Smooth muscle cell of bladder (primary cell): Measurements from ENCODE around the gene LCE3E. TPM values are rescaled to one million over a fixed set of nuclear protein-coding genes. Genes with fewer than 3 reads are reported as not detected.

Source experiments
- total RNA-seq: library from RNA; depleted of rRNA; stranded (reverse); fragments of >200 nt; gene quantifications from 2 replicates; pipeline ENCODE4 v1.2.3, GENCODE V29; 2014

Gene LCE3E, protein sequence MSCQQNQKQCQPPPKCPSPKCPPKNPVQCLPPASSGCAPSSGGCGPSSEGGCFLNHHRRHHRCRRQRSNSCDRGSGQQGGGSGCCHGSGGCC
- not detected in 2 replicates for total RNA-seq

DNA sequence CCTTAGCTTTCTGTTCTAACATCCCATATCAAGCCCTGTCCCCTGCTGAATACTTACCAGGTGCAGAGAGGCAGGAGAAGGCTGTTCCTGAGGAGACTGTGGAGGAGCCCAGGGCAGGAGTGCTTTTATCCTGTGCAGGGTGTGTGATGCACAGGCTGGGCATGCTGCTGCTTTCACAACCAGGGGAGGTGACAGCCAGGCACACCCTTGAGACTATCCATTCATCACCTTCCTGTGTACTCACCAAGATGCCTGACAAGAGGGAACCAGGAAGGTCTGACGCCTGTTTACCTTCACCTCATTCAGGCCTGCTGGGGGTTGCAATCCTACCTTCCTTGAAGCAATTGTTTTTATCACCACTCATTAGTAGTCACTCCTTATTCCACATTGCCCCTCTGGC is at the start of gene LCE3E:
Gene LCE3E, minus strand, starts transcription at position 100 of the 400 bp plus-strand sequence. CDS start 572 bp downstream, outside the sequence.

DNA sequence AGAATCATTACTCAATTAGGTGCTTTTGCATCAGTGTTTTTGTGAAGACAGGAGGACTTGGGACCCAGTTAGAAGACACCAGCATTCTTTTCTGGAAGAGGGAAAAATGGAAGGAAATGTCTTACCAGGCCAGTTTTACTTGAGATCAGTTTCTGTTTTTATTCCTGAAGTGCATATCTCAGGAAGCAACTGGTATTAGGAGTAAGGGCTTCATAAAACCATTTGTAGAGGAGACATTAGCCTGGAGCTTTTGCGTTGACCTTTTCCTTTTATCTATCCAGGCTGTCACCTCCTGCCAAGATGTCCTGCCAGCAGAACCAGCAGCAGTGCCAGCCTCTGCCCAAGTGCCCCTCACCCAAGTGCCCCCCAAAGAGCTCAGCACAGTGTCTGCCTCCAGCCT is 46.9 kb upstream of the LCE3E start, which contains the start of gene LCE3B:
Gene LCE3B, plus strand, starts transcription at position 301 of the 400 bp plus-strand sequence. Its CDS starts 0 bp downstream, at position 301.

DNA sequence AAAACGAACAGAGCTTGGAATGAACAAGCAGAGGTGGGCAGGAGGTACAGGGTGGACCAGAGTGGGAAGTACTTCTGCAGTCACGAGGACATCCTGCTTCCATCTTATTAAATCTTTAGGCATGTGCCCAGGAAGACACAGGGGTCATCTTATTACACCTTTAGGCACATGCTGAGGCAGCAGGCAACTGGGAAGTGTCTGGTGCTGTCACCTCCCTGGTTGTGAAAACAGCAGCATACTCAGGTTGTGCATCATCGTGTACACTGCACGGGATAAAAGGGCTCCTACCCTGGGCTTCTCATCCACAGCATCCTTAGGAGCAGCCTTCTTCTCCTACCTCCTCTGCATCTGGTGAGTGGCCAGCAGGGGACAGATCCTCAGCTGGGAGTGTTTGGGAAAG is 33.4 kb upstream of the LCE3E start, which contains the start of gene LCE3C:
Gene LCE3C, plus strand, starts transcription at position 301 of the 400 bp plus-strand sequence. CDS start 498 bp downstream, outside the sequence.

DNA sequence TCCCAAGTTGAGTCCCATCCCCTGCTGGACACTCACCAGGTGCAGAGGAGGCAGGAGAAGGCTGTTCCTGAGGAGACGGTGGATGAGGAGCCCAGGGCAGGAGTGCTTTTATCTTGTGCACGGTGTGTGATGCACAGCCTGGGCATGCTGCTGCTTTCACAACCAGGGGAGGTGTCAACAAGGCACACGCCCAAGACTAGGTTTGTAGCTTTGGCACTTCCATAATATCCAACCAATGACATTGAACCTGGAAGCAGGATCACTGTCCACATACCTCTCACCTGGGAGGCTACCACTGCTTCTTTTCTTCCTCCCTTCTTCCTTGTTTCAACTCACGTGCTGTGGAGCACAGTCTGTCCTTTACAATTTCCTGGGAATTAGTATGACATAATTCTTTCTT is 13.9 kb upstream of the LCE3E start, which contains the start of gene LCE3D:
Gene LCE3D, minus strand, starts transcription at position 84 of the 400 bp plus-strand sequence. CDS start 580 bp downstream, outside the sequence.

Other genes with a start within 250 kb of the LCE3E start
- under 0.01 TPM in 2 replicates for gene FLG, start 241.5 kb downstream of the LCE3E start, total RNA-seq
- under 0.01 TPM in 1 of 2 replicates, not detected in the other for gene FLG2, start 206.8 kb downstream of the LCE3E start, total RNA-seq
- not detected in 2 replicates for gene CRNN, start 152.5 kb downstream of the LCE3E start, total RNA-seq
- not detected in 2 replicates for gene LCE5A, start 56.0 kb downstream of the LCE3E start, total RNA-seq
- gene CRCT1, start 52.3 kb downstream of the LCE3E start, total RNA-seq, result not detected in 2 replicates
- not detected in 2 replicates for gene LCE3D, start 13.7 kb upstream of the LCE3E start, total RNA-seq
- gene LCE3C, start 33.5 kb upstream of the LCE3E start, total RNA-seq, result not detected in 2 replicates
- not detected in 2 replicates for gene LCE3B, start 47.0 kb upstream of the LCE3E start, total RNA-seq
- gene LCE3A, start 56.3 kb upstream of the LCE3E start, total RNA-seq, result not detected in 2 replicates
- not detected in 2 replicates for gene LCE2D, start 96.6 kb upstream of the LCE3E start, total RNA-seq
- not detected in 2 replicates for gene LCE2C, start 108.5 kb upstream of the LCE3E start, total RNA-seq
- not detected in 2 replicates for gene LCE2B, start 119.3 kb upstream of the LCE3E start, total RNA-seq
- not detected in 2 replicates for gene LCE2A, start 131.6 kb upstream of the LCE3E start, total RNA-seq
- gene LCE4A, start 141.4 kb upstream of the LCE3E start, total RNA-seq, result not detected in 2 replicates
- not detected in 2 replicates for gene KPRP, start 191.2 kb upstream of the LCE3E start, total RNA-seq
- not detected in 2 replicates for gene LCE1F, start 208.4 kb upstream of the LCE3E start, total RNA-seq
- gene LCE1E, start 219.5 kb upstream of the LCE3E start, total RNA-seq, result not detected in 2 replicates
- gene LCE1D, start 229.9 kb upstream of the LCE3E start, total RNA-seq, result not detected in 2 replicates
- gene LCE1C, start 239.9 kb upstream of the LCE3E start, total RNA-seq, result not detected in 2 replicates
- not detected in 2 replicates for gene LCE1B, start 245.2 kb upstream of the LCE3E start, total RNA-seq